Measurements from ENCODE around the gene MEA1.

Gene MEA1

GRCh38 chr6:43037706-43038105 is 24.0 kb upstream of the MEA1 start:
- no peak for DNase-seq

DNA sequence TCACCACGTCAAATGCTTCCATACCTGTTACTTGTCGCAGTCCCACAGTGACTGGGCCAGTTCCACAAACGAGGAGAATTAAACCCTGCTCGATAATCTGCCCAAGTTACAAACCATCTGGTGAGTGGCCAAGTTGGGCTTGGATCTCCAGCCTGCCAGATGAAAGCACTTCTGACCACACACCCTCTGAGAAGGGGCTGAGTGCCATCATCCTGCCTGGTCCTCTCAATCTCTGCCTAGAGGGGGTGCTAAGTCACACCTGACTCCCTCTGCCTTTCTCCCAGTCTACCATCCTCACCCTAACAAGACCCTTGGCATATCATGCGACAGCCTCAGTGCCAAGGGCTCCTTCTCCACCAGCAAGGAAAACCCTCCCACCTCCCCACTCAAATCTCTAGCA is 23.5 kb upstream of the MEA1 start:
- DNase-seq: no peak

GRCh38 chr6:43036712-43037111 is 23.0 kb upstream of the MEA1 start:
- no peak for DNase-seq

GRCh38 chr6:43035495-43036194 is 21.9 kb upstream of the MEA1 start:
- no peak for DNase-seq

DNA sequence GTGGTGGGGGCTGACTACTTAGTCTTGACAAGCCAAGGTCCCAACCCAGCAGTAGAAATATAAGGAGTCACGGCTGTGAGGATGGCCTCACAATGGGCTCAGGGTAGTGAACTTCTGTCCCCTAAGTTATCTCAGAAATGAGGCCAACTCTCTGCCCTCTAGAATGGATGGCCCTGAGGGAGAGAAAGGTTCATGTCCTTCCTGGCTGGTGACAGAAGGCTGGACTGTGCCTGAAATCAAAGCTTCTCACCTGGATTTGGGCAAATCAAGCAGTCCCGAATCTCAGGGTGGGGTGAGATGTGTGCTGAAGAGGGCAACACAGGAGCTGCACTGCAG is 20.4 kb upstream of the MEA1 start:
- no peak for DNase-seq

DNA sequence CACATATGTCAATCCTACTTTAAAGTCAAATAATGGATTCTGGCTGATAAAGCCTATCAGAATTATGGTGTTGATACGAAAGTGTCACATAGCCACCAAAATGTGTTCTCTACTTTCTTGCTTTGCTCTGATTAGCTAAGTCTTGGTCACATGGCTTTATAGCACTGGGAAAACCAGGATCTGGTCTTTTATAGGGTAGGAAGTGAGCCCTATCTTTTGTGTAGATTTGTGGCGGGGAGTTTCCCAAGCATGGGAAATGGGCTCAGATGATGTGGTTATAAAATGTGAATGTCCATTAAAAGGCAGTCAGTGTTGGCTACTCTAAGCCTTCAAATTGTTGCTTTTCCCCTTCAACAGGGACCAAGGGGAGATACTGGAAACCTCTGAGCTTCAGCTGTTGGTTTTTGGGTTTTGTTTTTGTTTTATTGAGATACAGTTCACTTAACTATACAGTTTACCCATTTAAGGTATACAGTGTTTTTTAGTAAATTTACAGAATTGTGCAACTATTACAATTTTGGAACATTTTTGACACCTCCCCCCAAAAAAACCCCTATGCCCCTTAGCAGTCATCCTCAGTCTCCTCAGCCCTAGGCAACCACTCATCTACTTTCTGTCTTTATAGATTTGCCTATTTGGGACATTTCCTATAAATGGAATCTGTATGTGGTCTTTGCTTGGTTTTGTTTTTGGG is 19.9 kb upstream of the MEA1 start:
- no peak for DNase-seq

GRCh38 chr6:43032326-43032725 is 18.6 kb upstream of the MEA1 start:
- no peak for DNase-seq

GRCh38 chr6:43029120-43029519 is 15.4 kb upstream of the MEA1 start:
- DNase-seq: no peak

- DNase-seq: no peak
Measured at GRCh38 chr6:43026365-43026764, 12.6 kb upstream of the MEA1 start.

DNA sequence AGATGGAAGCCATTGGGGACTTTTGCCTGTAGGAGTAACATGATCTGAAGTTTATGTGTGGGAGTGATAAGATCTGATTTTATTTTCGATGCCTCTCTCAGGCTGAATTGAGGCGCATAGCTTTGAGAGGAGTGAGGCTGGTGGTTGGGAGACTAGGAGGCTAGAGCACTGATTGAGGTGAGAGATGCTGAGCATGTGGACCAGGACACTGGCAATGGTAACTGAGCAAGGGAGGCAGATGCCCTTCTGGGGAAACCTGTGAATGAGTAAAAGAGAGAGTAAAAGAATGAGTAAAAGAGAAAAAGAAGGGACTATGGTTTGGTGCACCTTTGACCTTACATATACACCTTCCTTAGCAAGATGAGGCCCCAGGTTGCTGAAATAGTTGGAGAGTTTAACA is 10.7 kb upstream of the MEA1 start:
- DNase-seq: no peak

GRCh38 chr6:43021270-43022047 is 7.7 kb upstream of the MEA1 start, which contains the start of gene RRP36:
Gene RRP36, plus strand, starts transcription at chr6:43021623. Its CDS starts 32 bp downstream, at chr6:43021655.
- DNase-seq: peak; percentile 48

- DNase-seq: no peak
Measured at GRCh38 chr6:43020847-43021246, 7.1 kb upstream of the MEA1 start.

DNA sequence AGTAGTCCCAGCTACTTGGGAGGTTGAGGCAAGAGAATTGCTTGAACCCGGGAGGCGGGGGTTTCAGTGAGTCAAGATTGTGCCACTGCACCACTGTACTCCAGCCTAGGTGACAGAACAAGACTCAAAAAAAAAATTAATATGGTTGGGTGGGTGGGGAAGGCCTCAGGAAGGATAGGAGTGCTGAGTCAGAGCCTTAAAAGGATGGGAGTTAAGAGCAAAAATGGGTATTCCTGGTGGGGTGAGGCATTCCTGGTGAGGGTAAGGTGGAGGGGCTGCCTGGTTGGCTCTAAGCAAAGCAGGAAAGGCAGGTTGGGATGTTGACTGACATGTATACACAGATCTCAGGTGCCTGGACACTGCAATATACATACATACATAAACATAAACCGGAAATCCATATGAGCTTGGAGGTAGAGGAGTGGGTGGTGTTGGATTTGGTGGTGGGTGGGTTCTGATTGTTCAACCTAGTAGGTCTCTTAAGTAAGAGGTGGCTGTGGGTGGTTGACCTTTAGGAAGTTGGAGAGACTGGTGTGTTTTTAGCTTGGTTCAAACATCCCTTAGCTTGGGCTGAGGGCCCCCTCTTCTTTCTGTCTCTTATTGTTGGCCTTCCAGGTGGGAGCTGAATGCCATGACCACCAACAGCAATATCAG is 6.4 kb upstream of the MEA1 start:
- DNase-seq: no peak

GRCh38 chr6:43019152-43019551 is 5.4 kb upstream of the MEA1 start:
- no peak for DNase-seq

- DNase-seq: no peak
Measured at GRCh38 chr6:43016943-43017334, 3.2 kb upstream of the MEA1 start.

- no peak for DNase-seq
Measured at GRCh38 chr6:43016176-43016942, 2.6 kb upstream of the MEA1 start.

DNA sequence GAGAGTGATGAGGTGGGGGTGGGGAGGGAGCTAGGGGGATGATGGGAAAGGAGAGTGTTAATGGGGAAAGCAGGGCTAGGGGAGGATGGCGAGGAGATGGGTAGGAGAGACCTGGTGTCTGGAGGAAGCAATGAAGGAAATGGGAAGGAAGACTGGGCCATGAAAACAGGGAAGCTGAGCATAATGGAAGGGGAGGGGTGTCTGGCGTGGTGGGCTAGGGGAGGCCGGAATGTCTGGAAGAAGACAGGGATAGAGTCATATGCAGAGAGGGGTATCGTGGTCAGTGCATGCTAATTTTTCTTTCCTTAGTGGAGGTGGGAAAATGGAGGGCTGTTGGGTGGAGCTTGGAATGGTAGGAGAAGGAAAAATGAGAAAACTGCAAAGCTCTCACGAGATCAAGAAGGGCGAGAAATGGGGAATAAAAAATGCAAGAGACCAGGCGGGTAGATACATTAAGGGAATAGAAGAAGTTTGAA is 726 bp upstream of the MEA1 start:
- peak; percentile 2 for DNase-seq

- no peak for DNase-seq
Measured at GRCh38 chr6:43013097-43013842, 476 bp downstream of the MEA1 start.

DNA sequence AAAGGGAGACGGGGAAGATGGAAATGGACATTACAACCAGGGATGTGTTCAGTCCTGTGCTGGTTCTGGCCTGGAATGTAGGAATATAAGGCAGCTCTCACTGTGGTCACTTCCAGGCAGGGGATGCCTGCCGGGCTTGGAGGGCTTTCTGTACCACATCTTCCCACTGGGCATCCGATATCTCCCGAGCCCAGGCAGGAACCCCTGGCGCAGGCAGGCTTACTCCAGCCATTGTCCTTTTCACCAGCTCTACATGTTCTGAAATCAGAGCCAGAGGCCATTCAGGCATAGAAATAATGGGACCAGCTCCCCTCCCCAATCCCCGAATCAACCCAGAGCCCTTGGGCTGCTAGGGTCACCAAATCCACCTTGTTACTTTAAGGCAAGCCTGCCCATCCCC is 1.4 kb downstream of the MEA1 start:
- DNase-seq: no peak

DNA sequence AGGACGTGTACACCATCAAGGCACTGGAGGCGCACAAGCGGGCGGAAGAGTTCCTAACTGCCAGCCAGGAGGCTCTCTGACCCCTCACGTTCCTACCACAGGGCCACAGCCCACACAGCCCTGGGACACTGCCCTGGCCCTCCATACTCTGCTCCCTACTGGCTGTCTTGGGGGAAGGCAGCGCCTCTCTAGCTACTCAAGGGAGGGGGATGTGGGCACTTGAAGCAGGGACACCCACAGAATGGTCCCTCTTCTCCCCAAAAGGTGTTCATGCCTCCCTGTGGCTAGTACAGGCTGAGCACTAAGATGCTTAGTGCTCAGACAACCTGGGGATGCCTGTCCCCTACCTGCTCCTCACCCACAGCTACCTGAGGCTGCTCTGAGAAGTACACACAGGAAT is 2.5 kb downstream of the MEA1 start:
- DNase-seq: no peak

GRCh38 chr6:43009124-43009523 is 4.6 kb downstream of the MEA1 start:
- peak; percentile 13 for DNase-seq

DNA sequence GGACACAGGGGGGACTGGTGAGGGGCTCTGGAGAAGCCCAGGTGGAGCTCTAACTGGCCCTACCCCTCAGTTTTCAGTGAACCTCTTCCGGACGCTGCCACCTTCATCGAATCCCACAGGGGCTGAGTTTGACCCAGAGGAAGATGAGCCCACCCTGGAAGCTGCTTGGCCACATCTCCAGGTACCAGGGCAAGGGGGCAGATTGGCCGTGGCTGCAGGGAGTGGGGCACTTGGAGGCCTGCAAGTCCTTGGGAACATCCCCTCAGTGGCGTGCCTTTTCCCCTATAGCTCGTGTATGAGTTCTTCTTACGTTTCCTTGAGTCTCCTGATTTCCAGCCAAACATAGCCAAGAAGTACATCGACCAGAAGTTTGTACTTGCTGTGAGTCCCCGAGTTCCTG is 6.6 kb downstream of the MEA1 start:
- no peak for DNase-seq

All from NCI-H1694 treated with DMSO at 0.1 percent for 48 hours (cell line).